Suprapubic skin (tissue), 4 donors: ENCODE data around the gene DUT. TPM values are rescaled to one million over a fixed set of nuclear protein-coding genes. Genes with fewer than 3 reads are reported as not detected.

Source experiments
- DNase-seq, 2 donors: peaks; one replicate each; pipeline ENCODE4 v3.0.0-alpha.2; 2019; ENCODE audit warnings: low spot score in 2 of 2
- H3K27ac ChIP-seq: fragments of 200-600 bp; sonication (generic); one replicate; pipeline ENCODE4 v1.5.1; 2019
- H3K27me3 ChIP-seq: fragments of 200-600 bp; sonication (generic); one replicate; pipeline ENCODE4 v1.5.1; 2019
- H3K36me3 ChIP-seq: fragments of 200-600 bp; sonication (generic); one replicate; pipeline ENCODE4 v1.5.1; 2019
- H3K4me1 ChIP-seq: fragments of 200-600 bp; sonication (generic); one replicate; pipeline ENCODE4 v1.5.1; 2019
- H3K4me3 ChIP-seq: fragments of 200-600 bp; sonication (generic); one replicate; pipeline ENCODE4 v1.5.1; 2019; ENCODE audit warnings: mild to moderate bottlenecking
- H3K9me3 ChIP-seq: fragments of 200-600 bp; sonication (generic); one replicate; pipeline ENCODE4 v1.5.1; 2019
- CTCF ChIP-seq, 2 donors: fragments of 200-600 bp in 1 of 2; fragments of 450-650 bp in 1 of 2; sonication (generic) in 1 of 2; IDR thresholded peaks; one replicate each; pipeline ENCODE4 v1.5.1; 2016 to 2019; ENCODE audit warnings: antibody characterized with exemption in 2 of 2, mild to moderate bottlenecking in 1 of 2, moderate library complexity in 1 of 2
- EP300 ChIP-seq: sonication (generic); formaldehyde crosslinking; IDR thresholded peaks from one replicate; pipeline ENCODE4 v1.6.1; 2017; ENCODE audit warnings: antibody characterized with exemption
- POLR2A ChIP-seq, 2 donors: fragments of 450-650 bp; IDR thresholded peaks; one replicate each; pipeline ENCODE4 v1.6.1; 2017; ENCODE audit warnings: antibody characterized with exemption in 2 of 2, mild to moderate bottlenecking in 2 of 2, moderate library complexity in 2 of 2
- POLR2AphosphoS5 ChIP-seq, 3 donors: sonication (generic); formaldehyde crosslinking; IDR thresholded peaks; one replicate each; pipeline ENCODE4 v1.6.1; 2017; ENCODE audit warnings: antibody characterized with exemption in 3 of 3
- WGBS: methylation state at CpG from one replicate; pipeline ENCODE4 v1.1.5; 2018; 5-methylcytosine and 5-hydroxymethylcytosine counted together
- total RNA-seq, 4 donors: library from RNA; depleted of rRNA; stranded (reverse); fragments of >200 nt; gene quantifications; one replicate each; pipeline ENCODE4 v1.1.0, GENCODE V29; 2016

DUT gene
- total RNA-seq, 4 donors from 2014 or later, result 49.3 to 69.4 (median 64.2) TPM

- Histone ChIP-seq H3K27me3 (no peaks in the 10 kb centered on the region), H3K36me3 (no peaks in the 10 kb centered on the region), H3K9me3 (no peaks in the 10 kb centered on the region), H3K27ac (no peak overlapping the region), H3K4me1 (no peaks in the 10 kb centered on the region), H3K4me3 (no peak overlapping the region)
- 89% methylated on average over 5 of the region's 5 CpGs for WGBS
- no peak for TF ChIP-seq CTCF (IDR thresholded peaks at IDR 0.05)
- TF ChIP-seq EP300, result no peak
- TF ChIP-seq POLR2AphosphoS5 (IDR thresholded peaks at IDR 0.05), result no peak
- no peak for TF ChIP-seq POLR2A (IDR thresholded peaks at IDR 0.05)
- DNase-seq, result no peak
Observed at GRCh38 chr15:48300038-48300437, 31.2 kb upstream of the DUT start.

GRCh38 chr15:48304398-48304797, 26.8 kb upstream of the DUT start:
- DNase-seq, result no peak
- Histone ChIP-seq H3K4me1 (no peaks in the 10 kb centered on the region), H3K27me3 (no peaks in the 10 kb centered on the region), H3K9me3 (no peaks in the 10 kb centered on the region), H3K4me3 (no peak overlapping the region), H3K36me3 (no peaks in the 10 kb centered on the region), H3K27ac (no peak overlapping the region)
- TF ChIP-seq POLR2AphosphoS5 (IDR thresholded peaks at IDR 0.05) (no peak), EP300 (no peak), POLR2A (IDR thresholded peaks at IDR 0.05) (no peak), CTCF (IDR thresholded peaks at IDR 0.05) (no peak)
- WGBS, result 66% methylated on average over 2 of the region's 2 CpGs

- no peak overlapping the region for H3K27ac ChIP-seq
- WGBS, result 78% methylated on average over 1 of the region's 1 CpG
- no peak for DNase-seq
- no peak overlapping the region for H3K4me3 ChIP-seq
- TF ChIP-seq POLR2A (IDR thresholded peaks at IDR 0.05), result no peak
- no peak for TF ChIP-seq CTCF (IDR thresholded peaks at IDR 0.05)
- no peak for TF ChIP-seq EP300
- no peak for TF ChIP-seq POLR2AphosphoS5 (IDR thresholded peaks at IDR 0.05)
- H3K4me1 ChIP-seq, result no peaks in the 10 kb centered on the region
- no peaks in the 10 kb centered on the region for H3K27me3 ChIP-seq
- no peaks in the 10 kb centered on the region for H3K36me3 ChIP-seq
- no peaks in the 10 kb centered on the region for H3K9me3 ChIP-seq
Observed at GRCh38 chr15:48306639-48307038, 24.6 kb upstream of the DUT start.

GRCh38 chr15:48307586-48307985, 23.6 kb upstream of the DUT start:
- H3K4me1 ChIP-seq, result no peaks in the 10 kb centered on the region
- no peak overlapping the region for H3K27ac ChIP-seq
- H3K27me3 ChIP-seq, result no peaks in the 10 kb centered on the region
- H3K4me3 ChIP-seq, result no peak overlapping the region
- no peaks in the 10 kb centered on the region for H3K36me3 ChIP-seq
- 96% methylated on average over 8 of the region's 8 CpGs for WGBS
- H3K9me3 ChIP-seq, result no peaks in the 10 kb centered on the region
- TF ChIP-seq CTCF (IDR thresholded peaks at IDR 0.05) (no peak), POLR2AphosphoS5 (IDR thresholded peaks at IDR 0.05) (no peak), POLR2A (IDR thresholded peaks at IDR 0.05) (no peak), EP300 (no peak)
- DNase-seq, result no peak

GRCh38 chr15:48309740-48310139, 21.5 kb upstream of the DUT start:
- Histone ChIP-seq H3K27ac (no peak overlapping the region), H3K27me3 (no peaks in the 10 kb centered on the region), H3K9me3 (no peaks in the 10 kb centered on the region), H3K4me1 (no peaks in the 10 kb centered on the region), H3K36me3 (no peaks in the 10 kb centered on the region), H3K4me3 (no peak overlapping the region)
- 62% methylated on average over 2 of the region's 2 CpGs for WGBS
- TF ChIP-seq CTCF (IDR thresholded peaks at IDR 0.05) (no peak), EP300 (no peak), POLR2A (IDR thresholded peaks at IDR 0.05) (no peak), POLR2AphosphoS5 (IDR thresholded peaks at IDR 0.05) (no peak)
- no peak for DNase-seq
